ENCODE results near the gene MRFAP1L1.

MRFAP1L1 gene

GRCh38 chr4:6706173-6706572 is 3.5 kb downstream of the MRFAP1L1 start:
- H3K4me1 ChIP-seq (ENCODE audit: control insufficient read depth, low read depth, low read length), result peaks cover 8% of the 10 kb centered on the region
- no peak overlapping the region for H3K27ac ChIP-seq (ENCODE audit: low read length)
- H3K36me3 ChIP-seq (ENCODE audit: control insufficient read depth, low read depth, low read length), result peaks cover 8% of the 10 kb centered on the region
- no peaks in the 10 kb centered on the region for H3K9me3 ChIP-seq (ENCODE audit: control insufficient read depth, low read depth, low read length)
- H3K9ac ChIP-seq (ENCODE audit: low read length), result no peak overlapping the region
- no peak overlapping the region for H3K4me3 ChIP-seq (ENCODE audit: low read length)
- H3K27me3 ChIP-seq (ENCODE audit: control insufficient read depth, insufficient read depth, low read length), result peaks cover 9% of the 10 kb centered on the region

GRCh38 chr4:6705646-6706045 is 4.0 kb downstream of the MRFAP1L1 start:
- peaks cover 3% of the 10 kb centered on the region for H3K27me3 ChIP-seq (ENCODE audit: control insufficient read depth, insufficient read depth, low read length)
- no peaks in the 10 kb centered on the region for H3K9me3 ChIP-seq (ENCODE audit: control insufficient read depth, low read depth, low read length)
- no peak overlapping the region for H3K4me3 ChIP-seq (ENCODE audit: low read length)
- H3K4me1 ChIP-seq (ENCODE audit: control insufficient read depth, low read depth, low read length), result peaks cover 8% of the 10 kb centered on the region
- no peak overlapping the region for H3K9ac ChIP-seq (ENCODE audit: low read length)
- peaks cover 8% of the 10 kb centered on the region for H3K36me3 ChIP-seq (ENCODE audit: control insufficient read depth, low read depth, low read length)
- no peak overlapping the region for H3K27ac ChIP-seq (ENCODE audit: low read length)

GRCh38 chr4:6703786-6704185 is 5.9 kb downstream of the MRFAP1L1 start:
- no peak overlapping the region for H3K9ac ChIP-seq (ENCODE audit: low read length)
- peaks cover 8% of the 10 kb centered on the region for H3K4me1 ChIP-seq (ENCODE audit: control insufficient read depth, low read depth, low read length)
- H3K27ac ChIP-seq (ENCODE audit: low read length), result no peak overlapping the region
- no peaks in the 10 kb centered on the region for H3K9me3 ChIP-seq (ENCODE audit: control insufficient read depth, low read depth, low read length)
- H3K36me3 ChIP-seq (ENCODE audit: control insufficient read depth, low read depth, low read length), result peaks cover 8% of the 10 kb centered on the region
- H3K4me3 ChIP-seq (ENCODE audit: low read length), result no peak overlapping the region
- H3K27me3 ChIP-seq (ENCODE audit: control insufficient read depth, insufficient read depth, low read length), result no peaks in the 10 kb centered on the region

- peaks cover 3% of the 10 kb centered on the region for H3K36me3 ChIP-seq (ENCODE audit: control insufficient read depth, low read depth, low read length)
- peaks cover under 1% of the 10 kb centered on the region for H3K4me1 ChIP-seq (ENCODE audit: control insufficient read depth, low read depth, low read length)
- no peak overlapping the region for H3K9ac ChIP-seq (ENCODE audit: low read length)
- H3K4me3 ChIP-seq (ENCODE audit: low read length), result no peak overlapping the region
- no peaks in the 10 kb centered on the region for H3K27me3 ChIP-seq (ENCODE audit: control insufficient read depth, insufficient read depth, low read length)
- no peak overlapping the region for H3K27ac ChIP-seq (ENCODE audit: low read length)
- H3K9me3 ChIP-seq (ENCODE audit: control insufficient read depth, low read depth, low read length), result no peaks in the 10 kb centered on the region
Observed at GRCh38 chr4:6702761-6703160, 6.9 kb downstream of the MRFAP1L1 start.

GRCh38 chr4:6701371-6701770 is 8.3 kb downstream of the MRFAP1L1 start:
- peaks cover 2% of the 10 kb centered on the region for H3K36me3 ChIP-seq (ENCODE audit: control insufficient read depth, low read depth, low read length)
- no peaks in the 10 kb centered on the region for H3K9me3 ChIP-seq (ENCODE audit: control insufficient read depth, low read depth, low read length)
- no peak overlapping the region for H3K27ac ChIP-seq (ENCODE audit: low read length)
- no peak overlapping the region for H3K9ac ChIP-seq (ENCODE audit: low read length)
- H3K4me1 ChIP-seq (ENCODE audit: control insufficient read depth, low read depth, low read length), result no peaks in the 10 kb centered on the region
- no peaks in the 10 kb centered on the region for H3K27me3 ChIP-seq (ENCODE audit: control insufficient read depth, insufficient read depth, low read length)
- no peak overlapping the region for H3K4me3 ChIP-seq (ENCODE audit: low read length)

- no peaks in the 10 kb centered on the region for H3K36me3 ChIP-seq (ENCODE audit: control insufficient read depth, low read depth, low read length)
- H3K27ac ChIP-seq (ENCODE audit: low read length), result no peak overlapping the region
- no peaks in the 10 kb centered on the region for H3K9me3 ChIP-seq (ENCODE audit: control insufficient read depth, low read depth, low read length)
- no peaks in the 10 kb centered on the region for H3K27me3 ChIP-seq (ENCODE audit: control insufficient read depth, insufficient read depth, low read length)
- H3K4me1 ChIP-seq (ENCODE audit: control insufficient read depth, low read depth, low read length), result no peaks in the 10 kb centered on the region
- no peak overlapping the region for H3K4me3 ChIP-seq (ENCODE audit: low read length)
- no peak overlapping the region for H3K9ac ChIP-seq (ENCODE audit: low read length)
Observed at GRCh38 chr4:6699903-6700302, 9.8 kb downstream of the MRFAP1L1 start.

- Histone ChIP-seq H3K4me3 (ENCODE audit: low read length) (no peak overlapping the region), H3K27ac (ENCODE audit: low read length) (no peak overlapping the region), H3K27me3 (ENCODE audit: control insufficient read depth, insufficient read depth, low read length) (no peaks in the 10 kb centered on the region), H3K36me3 (ENCODE audit: control insufficient read depth, low read depth, low read length) (no peaks in the 10 kb centered on the region), H3K9me3 (ENCODE audit: control insufficient read depth, low read depth, low read length) (no peaks in the 10 kb centered on the region), H3K4me1 (ENCODE audit: control insufficient read depth, low read depth, low read length) (no peaks in the 10 kb centered on the region), H3K9ac (ENCODE audit: low read length) (no peak overlapping the region)
Observed at GRCh38 chr4:6699388-6699787, 10.3 kb downstream of the MRFAP1L1 start.

- H3K4me1 ChIP-seq (ENCODE audit: control insufficient read depth, low read depth, low read length), result no peaks in the 10 kb centered on the region
Observed at GRCh38 chr4:6697131-6697530, 12.5 kb downstream of the MRFAP1L1 start.

GRCh38 chr4:6696611-6697010 is 13.1 kb downstream of the MRFAP1L1 start:
- Histone ChIP-seq H3K4me1 (ENCODE audit: control insufficient read depth, low read depth, low read length) (no peaks in the 10 kb centered on the region), H3K9ac (ENCODE audit: low read length) (no peak overlapping the region), H3K4me3 (ENCODE audit: low read length) (no peak overlapping the region), H3K36me3 (ENCODE audit: control insufficient read depth, low read depth, low read length) (no peaks in the 10 kb centered on the region), H3K27me3 (ENCODE audit: control insufficient read depth, insufficient read depth, low read length) (no peaks in the 10 kb centered on the region), H3K27ac (ENCODE audit: low read length) (no peak overlapping the region), H3K9me3 (ENCODE audit: control insufficient read depth, low read depth, low read length) (no peaks in the 10 kb centered on the region)

More at GRCh38 chr4:6697131-6697530, 12.5 kb downstream of the MRFAP1L1 start:
- no peak overlapping the region for H3K9ac ChIP-seq (ENCODE audit: low read length)
- no peaks in the 10 kb centered on the region for H3K36me3 ChIP-seq (ENCODE audit: control insufficient read depth, low read depth, low read length)
- no peak overlapping the region for H3K27ac ChIP-seq (ENCODE audit: low read length)
- no peaks in the 10 kb centered on the region for H3K9me3 ChIP-seq (ENCODE audit: control insufficient read depth, low read depth, low read length)
- H3K4me3 ChIP-seq (ENCODE audit: low read length), result no peak overlapping the region
- no peaks in the 10 kb centered on the region for H3K27me3 ChIP-seq (ENCODE audit: control insufficient read depth, insufficient read depth, low read length)

- Histone ChIP-seq H3K9ac (ENCODE audit: low read length) (no peak overlapping the region), H3K36me3 (ENCODE audit: control insufficient read depth, low read depth, low read length) (no peaks in the 10 kb centered on the region), H3K27me3 (ENCODE audit: control insufficient read depth, insufficient read depth, low read length) (no peaks in the 10 kb centered on the region), H3K4me1 (ENCODE audit: control insufficient read depth, low read depth, low read length) (no peaks in the 10 kb centered on the region), H3K9me3 (ENCODE audit: control insufficient read depth, low read depth, low read length) (no peaks in the 10 kb centered on the region), H3K27ac (ENCODE audit: low read length) (no peak overlapping the region), H3K4me3 (ENCODE audit: low read length) (no peak overlapping the region)
Observed at GRCh38 chr4:6695660-6696610, 13.7 kb downstream of the MRFAP1L1 start.

GRCh38 chr4:6694177-6694901 is 15.3 kb downstream of the MRFAP1L1 start:
- Histone ChIP-seq H3K36me3 (ENCODE audit: control insufficient read depth, low read depth, low read length) (no peaks in the 10 kb centered on the region), H3K4me3 (ENCODE audit: low read length) (no peak overlapping the region), H3K9ac (ENCODE audit: low read length) (no peak overlapping the region), H3K27me3 (ENCODE audit: control insufficient read depth, insufficient read depth, low read length) (no peaks in the 10 kb centered on the region), H3K4me1 (ENCODE audit: control insufficient read depth, low read depth, low read length) (peaks cover 6% of the 10 kb centered on the region), H3K9me3 (ENCODE audit: control insufficient read depth, low read depth, low read length) (no peaks in the 10 kb centered on the region), H3K27ac (ENCODE audit: low read length) (no peak overlapping the region)
